Caco-2 (cell line): ENCODE data around the gene CRYBB2. TPM values are rescaled to one million over a fixed set of nuclear protein-coding genes. Genes with fewer than 3 reads are reported as not detected.
A peak's percentile ranks its signal among the peaks of the same experiment; 100 is the strongest.

Experiments used
- BruUV-seq: library from RNA; stranded (reverse); fragments of 400-500 nt; replicated peaks from 2 replicates; lab custom pipeline; 2021; lab: Mats Ljungman, UMichigan
- CTCF ChIA-PET: fragments of 300-600 bp; sonication (Branson Sonifier 250); formaldehyde crosslinking; loops from one replicate; lab custom pipeline; 2022; ENCODE audit warnings: antibody characterized with exemption; lab: Charles Lee
- POLR2A ChIA-PET: fragments of 300-600 bp; sonication (Branson Sonifier 250); formaldehyde crosslinking; loops from one replicate; lab custom pipeline; 2022; ENCODE audit warnings: antibody characterized with exemption; lab: Charles Lee
- DNase-seq, 2 experiments: peaks; one replicate each; pipeline versions ENCODE4 v3.0.0 to v3.0.0-alpha.2; 2020 to 2022
- H3K27me3 ChIP-seq: replicated peaks from 2 replicates; pipeline ENCODE4 v1.6.0; 2011; ENCODE audit warnings: low read length; ENCODE audit not compliant: control insufficient read depth, insufficient read depth
- H3K36me3 ChIP-seq: 2 replicates; pipeline ENCODE4 v1.5.1; 2011; ENCODE audit warnings: low read length; ENCODE audit not compliant: control insufficient read depth, insufficient read depth
- H3K4me1 ChIP-seq: fragments of 250-450 bp; sonication (Bioruptor Pico); 2 replicates; pipeline ENCODE4 v1.5.1; 2020; ENCODE audit warnings: mild to moderate bottlenecking
- H3K4me3 ChIP-seq: 2 replicates; pipeline ENCODE4 v1.5.1; 2011; ENCODE audit warnings: low read depth, mild to moderate bottlenecking, control low read depth, low read length
- H3K9me3 ChIP-seq: fragments of 250-450 bp; sonication (Bioruptor Pico); 2 replicates; pipeline ENCODE4 v1.5.1; 2020; ENCODE audit warnings: mild to moderate bottlenecking, moderate library complexity
- H3K27ac Mint-ChIP-seq: one replicate; pipeline ENCODE4 v1.8.0; 2022; ENCODE audit warnings: mixed read lengths; ENCODE audit not compliant: unreplicated experiment
- H3K27me3 Mint-ChIP-seq: one replicate; pipeline ENCODE4 v1.8.0; 2022; ENCODE audit warnings: mixed read lengths; ENCODE audit not compliant: insufficient read depth, unreplicated experiment
- H3K36me3 Mint-ChIP-seq: one replicate; pipeline ENCODE4 v1.8.0; 2022; ENCODE audit warnings: mild to moderate bottlenecking, mixed read lengths; ENCODE audit not compliant: insufficient read depth, unreplicated experiment
- H3K4me1 Mint-ChIP-seq: one replicate; pipeline ENCODE4 v1.8.0; 2022; ENCODE audit warnings: low read depth, mixed read lengths; ENCODE audit not compliant: unreplicated experiment
- H3K4me3 Mint-ChIP-seq: one replicate; pipeline ENCODE4 v1.8.0; 2022; ENCODE audit warnings: mild to moderate bottlenecking, moderate library complexity, mixed read lengths; ENCODE audit not compliant: unreplicated experiment
- H3K9me3 Mint-ChIP-seq: one replicate; pipeline ENCODE4 v1.8.0; 2022; ENCODE audit warnings: mixed read lengths; ENCODE audit not compliant: unreplicated experiment
- intact Hi-C: fragments of 100-400 bp; cut with micrococcal nuclease; formaldehyde crosslinking; loops from one replicate; pipeline ENCODE4 v1.10.0; 2022; ENCODE audit not compliant: unreplicated experiment
- total RNA-seq: library from RNA; stranded (reverse); gene quantifications from 2 replicates; pipeline ENCODE4 v1.2.3, GENCODE V29; 2022
- TF ChIP-seq, protein P1 (sequence below), 2 experiments: fragments of 200-600 bp in 1 of 2; IDR thresholded peaks; 1 replicate in 1 of 2; 2 replicates in 1 of 2; pipeline versions ENCODE4 v1.5.1 to v1.8.0; 2011 to 2022; ENCODE audit warnings: antibody characterized with exemption in 1 of 2, control low read depth in 1 of 2, inconsistent platforms in 1 of 2, low read depth in 1 of 2, low read length in 1 of 2, mild to moderate bottlenecking in 1 of 2, moderate library complexity in 1 of 2; ENCODE audit not compliant: insufficient read depth in 1 of 2, severe bottlenecking in 1 of 2, unreplicated experiment in 1 of 2

CRYBB2 gene
- total RNA-seq, 1 experiment from 2014 or later = not detected

DNA sequence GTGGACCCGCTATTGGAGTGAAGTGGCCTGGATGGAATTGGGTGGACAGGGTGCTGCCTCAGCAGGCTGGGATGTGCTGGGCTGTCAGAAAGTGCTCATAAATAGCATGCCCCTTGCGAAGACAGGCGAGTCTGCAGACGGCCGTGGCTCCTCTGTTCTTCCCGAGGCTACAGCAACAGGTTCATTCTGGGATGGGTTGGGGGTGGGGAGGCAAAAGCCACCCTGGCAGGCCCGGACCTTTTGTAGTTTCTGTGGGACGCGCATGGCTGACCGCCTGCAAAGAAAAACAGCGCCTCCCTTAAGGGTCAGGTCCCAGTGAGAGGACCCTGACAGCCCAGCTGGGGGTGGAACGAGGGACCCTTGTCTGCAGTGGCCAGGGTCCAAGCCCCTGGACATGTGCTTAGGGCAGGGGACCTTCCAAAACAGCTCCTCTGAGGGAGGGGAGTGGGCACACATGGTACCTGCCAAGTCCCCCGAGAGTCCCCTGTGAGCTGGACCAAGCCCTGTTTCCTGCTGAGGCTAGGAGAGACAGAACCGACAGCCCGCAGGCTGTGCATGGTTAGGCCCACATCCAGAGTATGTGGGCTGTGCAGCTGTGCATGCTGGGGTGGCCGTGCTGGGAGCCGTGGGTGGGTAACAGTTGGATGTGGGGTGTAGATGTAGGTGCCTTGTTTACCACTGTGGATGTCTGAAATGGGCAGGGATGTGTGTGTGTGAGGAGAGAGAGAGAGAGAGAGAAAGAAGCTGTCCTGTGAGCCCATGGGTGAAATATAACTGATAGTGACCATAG, 19.5 kb upstream of the CRYBB2 start, which contains the start of gene CRYBB3:
Gene CRYBB3 (plus strand): TSS at position 128 of the 790 bp plus-strand sequence. CDS start 1,539 bp downstream, outside the sequence.
- H3K4me1 Mint-ChIP-seq = no peaks in the 10 kb centered on the region
- H3K4me1 ChIP-seq = no peaks in the 10 kb centered on the region
- no peak for DNase-seq
- ChIA-PET POLR2A (no interaction called here), CTCF (no interaction called here)
- no peaks in the 10 kb centered on the region for H3K27me3 Mint-ChIP-seq
- no peaks in the 10 kb centered on the region; the same call in none of the 2 replicates for H3K36me3 ChIP-seq
- peaks cover 17% of the 10 kb centered on the region for H3K36me3 Mint-ChIP-seq
- no peak within 1 kb of the TSS for H3K27ac Mint-ChIP-seq
- H3K4me3 Mint-ChIP-seq = no peak within 1 kb of the TSS
- no peaks in the 10 kb centered on the region for H3K9me3 ChIP-seq
- no TSS peak for BruUV-seq
- no peaks in the 10 kb centered on the region for H3K9me3 Mint-ChIP-seq
- TF ChIP-seq, protein P1, sequence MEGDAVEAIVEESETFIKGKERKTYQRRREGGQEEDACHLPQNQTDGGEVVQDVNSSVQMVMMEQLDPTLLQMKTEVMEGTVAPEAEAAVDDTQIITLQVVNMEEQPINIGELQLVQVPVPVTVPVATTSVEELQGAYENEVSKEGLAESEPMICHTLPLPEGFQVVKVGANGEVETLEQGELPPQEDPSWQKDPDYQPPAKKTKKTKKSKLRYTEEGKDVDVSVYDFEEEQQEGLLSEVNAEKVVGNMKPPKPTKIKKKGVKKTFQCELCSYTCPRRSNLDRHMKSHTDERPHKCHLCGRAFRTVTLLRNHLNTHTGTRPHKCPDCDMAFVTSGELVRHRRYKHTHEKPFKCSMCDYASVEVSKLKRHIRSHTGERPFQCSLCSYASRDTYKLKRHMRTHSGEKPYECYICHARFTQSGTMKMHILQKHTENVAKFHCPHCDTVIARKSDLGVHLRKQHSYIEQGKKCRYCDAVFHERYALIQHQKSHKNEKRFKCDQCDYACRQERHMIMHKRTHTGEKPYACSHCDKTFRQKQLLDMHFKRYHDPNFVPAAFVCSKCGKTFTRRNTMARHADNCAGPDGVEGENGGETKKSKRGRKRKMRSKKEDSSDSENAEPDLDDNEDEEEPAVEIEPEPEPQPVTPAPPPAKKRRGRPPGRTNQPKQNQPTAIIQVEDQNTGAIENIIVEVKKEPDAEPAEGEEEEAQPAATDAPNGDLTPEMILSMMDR (IDR thresholded peaks at IDR 0.05; ENCODE audit: insufficient read depth in 1 of 2, low read depth in 1 of 2, low read length in 1 of 2, severe bottlenecking in 1 of 2, unreplicated experiment in 1 of 2) = no peak
- H3K27me3 ChIP-seq = no peaks in the 10 kb centered on the region
- intact Hi-C loops = no loop called here
- no peak within 1 kb of the TSS for H3K4me3 ChIP-seq

DNA sequence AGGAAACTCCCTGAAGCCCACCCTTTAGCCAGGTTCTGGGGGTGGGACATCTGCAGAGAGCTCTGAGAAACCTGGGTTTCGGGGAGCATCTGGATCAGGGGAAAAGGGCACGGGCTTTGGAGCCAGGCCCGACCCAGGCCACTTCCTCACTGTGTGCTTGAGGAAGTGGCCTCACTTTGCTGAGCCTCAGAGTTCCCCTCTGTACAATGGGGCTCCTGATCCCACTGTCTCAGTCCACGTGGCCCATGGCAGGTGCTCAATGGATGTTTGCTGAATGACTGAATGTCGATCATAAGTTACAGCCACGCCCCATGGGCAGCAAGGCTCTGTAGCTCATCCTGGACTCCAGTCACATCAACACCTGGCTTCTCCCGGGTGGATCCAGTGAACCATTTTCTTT, 18.5 kb upstream of the CRYBB2 start:
- H3K4me3 Mint-ChIP-seq = no peak overlapping the region
- H3K9me3 Mint-ChIP-seq = no peaks in the 10 kb centered on the region

DNA sequence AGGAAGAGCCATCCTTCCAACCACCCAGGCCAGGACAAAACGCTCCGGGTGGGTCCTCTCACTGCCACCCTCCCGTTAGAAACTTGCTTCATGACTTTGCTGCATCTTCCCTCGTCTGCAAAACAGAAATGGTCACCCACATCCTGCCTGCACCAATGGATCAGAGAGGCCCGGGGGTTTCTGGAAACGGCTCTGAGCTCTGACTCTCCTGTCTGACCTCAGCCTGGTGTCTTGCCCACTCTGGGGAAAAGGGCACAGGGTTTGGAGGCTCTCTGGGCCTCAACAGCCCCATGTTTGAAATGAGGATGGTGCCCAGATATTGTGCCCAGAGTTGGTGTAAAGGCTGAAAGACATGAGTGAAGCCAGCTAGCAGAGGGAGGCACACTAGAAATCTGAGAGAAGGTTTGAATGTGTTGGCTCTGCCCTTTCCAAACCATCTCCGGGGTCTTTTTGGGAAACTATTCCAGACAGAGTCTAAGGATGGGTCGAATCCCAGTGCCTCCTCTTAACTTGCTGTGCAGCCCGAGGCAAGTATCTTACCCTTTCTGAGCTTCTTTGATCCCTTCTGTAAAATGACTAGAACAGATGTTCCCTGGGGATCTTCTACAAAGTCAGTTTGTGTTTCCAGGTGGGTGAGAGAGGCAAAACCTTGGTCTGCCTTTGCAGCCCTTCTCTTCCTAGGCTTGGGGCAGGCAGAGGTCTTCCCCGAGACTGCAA, 17.7 kb upstream of the CRYBB2 start:
- ChIA-PET POLR2A (no interaction called here), CTCF (interaction anchor here (0.6 to 1.5 kb wide), 7 partner anchors 22 to 218 kb away, joined by 3 to 9 read pairs (median 4); no protein-coding TSS in a partner anchor)
- H3K9me3 Mint-ChIP-seq = no peaks in the 10 kb centered on the region
- H3K27me3 ChIP-seq = no peaks in the 10 kb centered on the region
- TF ChIP-seq, protein P1 (IDR thresholded peaks at IDR 0.05; ENCODE audit: insufficient read depth in 1 of 2, low read depth in 1 of 2, low read length in 1 of 2, severe bottlenecking in 1 of 2, unreplicated experiment in 1 of 2) = no peak
- H3K36me3 ChIP-seq = no peaks in the 10 kb centered on the region; the same call in none of the 2 replicates
- no peaks in the 10 kb centered on the region for H3K9me3 ChIP-seq
- DNase-seq = no peak
- BruUV-seq = no TSS peak
- no peak overlapping the region for H3K4me3 ChIP-seq
- intact Hi-C loops = no loop called here
- H3K4me3 Mint-ChIP-seq = no peak overlapping the region
- no peaks in the 10 kb centered on the region for H3K4me1 Mint-ChIP-seq
- H3K27me3 Mint-ChIP-seq = no peaks in the 10 kb centered on the region
- H3K36me3 Mint-ChIP-seq = peaks cover 16% of the 10 kb centered on the region
- H3K4me1 ChIP-seq = no peaks in the 10 kb centered on the region
- peak overlapping the region; percentile 9 for H3K27ac Mint-ChIP-seq

More for the DNA sequence above, 18.5 kb upstream of the CRYBB2 start:
- Histone ChIP-seq H3K36me3 (no peaks in the 10 kb centered on the region; the same call in none of the 2 replicates), H3K9me3 (no peaks in the 10 kb centered on the region), H3K4me3 (no peak overlapping the region), H3K4me1 (no peaks in the 10 kb centered on the region), H3K27me3 (no peaks in the 10 kb centered on the region)
- H3K27me3 Mint-ChIP-seq = no peaks in the 10 kb centered on the region
- peaks cover 21% of the 10 kb centered on the region for H3K36me3 Mint-ChIP-seq
- DNase-seq = no peak
- ChIA-PET POLR2A (no interaction called here), CTCF (no interaction called here)
- intact Hi-C loops = no loop called here
- TF ChIP-seq, protein P1 (IDR thresholded peaks at IDR 0.05; ENCODE audit: insufficient read depth in 1 of 2, low read depth in 1 of 2, low read length in 1 of 2, severe bottlenecking in 1 of 2, unreplicated experiment in 1 of 2) = no peak
- no TSS peak for BruUV-seq
- H3K4me1 Mint-ChIP-seq = no peaks in the 10 kb centered on the region
- H3K27ac Mint-ChIP-seq = no peak overlapping the region
